ENCODE measurements around the gene TRIM17. TPM values are rescaled to one million over a fixed set of nuclear protein-coding genes. Genes with fewer than 3 reads are reported as not detected.
A peak's percentile ranks its signal among the peaks of the same experiment; 100 is the strongest.

The TRIM17 gene
- polyA plus RNA-seq, 4 donors = 0.48 to 0.59 TPM; not detected in 2

DNA sequence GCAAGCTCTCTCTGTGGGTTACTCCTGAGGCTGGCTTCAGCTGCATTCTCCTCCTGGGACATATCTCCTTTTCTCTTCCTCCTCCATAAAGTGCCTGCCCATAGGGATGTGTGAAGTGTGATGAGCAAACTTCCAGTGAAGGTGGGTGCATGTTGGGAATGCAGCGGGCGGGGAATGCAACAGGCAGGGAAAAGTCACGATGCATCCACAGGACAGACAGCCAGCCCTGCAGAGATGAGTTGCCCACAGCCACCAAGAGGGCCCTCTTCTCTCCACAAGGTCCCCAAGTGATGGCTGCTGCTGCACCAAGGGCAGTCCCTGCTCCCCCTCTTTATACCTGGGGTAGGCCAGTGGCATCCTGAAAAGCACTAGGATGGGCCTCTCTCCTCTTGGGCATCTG, 37.0 kb upstream of the TRIM17 start:
- FAIRE-seq (no peak), DNase-seq (no peak)
- Histone ChIP-seq H3K27ac (ENCODE audit: low read depth in 1 of 3, low read length in 2 of 3) (no peak overlapping the region), H3K27me3 (ENCODE audit: control insufficient read depth in 3 of 3, insufficient read depth in 3 of 3, low read length in 3 of 3) (peaks cover 0 to 1% (median 0%) of the 10 kb centered on the region in 3 donors), H3K4me3 (ENCODE audit: low read depth in 1 of 3, low read length in 3 of 3) (no peak overlapping the region), H3K4me1 (ENCODE audit: control insufficient read depth in 3 of 3, insufficient read depth in 2 of 3, low read depth in 1 of 3, low read length in 2 of 3) (peaks cover 0 to 2% (median 0%) of the 10 kb centered on the region in 3 donors), H3K36me3 (ENCODE audit: control insufficient read depth in 3 of 3, insufficient read depth in 2 of 3, low read depth in 1 of 3, low read length in 3 of 3) (peaks cover 0 to 19% (median 0%) of the 10 kb centered on the region in 3 donors), H3K9me3 (ENCODE audit: control insufficient read depth in 2 of 2, insufficient read depth in 1 of 2, low read depth in 1 of 2, low read length in 1 of 2) (no peaks in the 10 kb centered on the region)
- WGBS, 3 donors = 94 to 97% (median 97%) methylated on average over 3 of the region's 3 CpGs

DNA sequence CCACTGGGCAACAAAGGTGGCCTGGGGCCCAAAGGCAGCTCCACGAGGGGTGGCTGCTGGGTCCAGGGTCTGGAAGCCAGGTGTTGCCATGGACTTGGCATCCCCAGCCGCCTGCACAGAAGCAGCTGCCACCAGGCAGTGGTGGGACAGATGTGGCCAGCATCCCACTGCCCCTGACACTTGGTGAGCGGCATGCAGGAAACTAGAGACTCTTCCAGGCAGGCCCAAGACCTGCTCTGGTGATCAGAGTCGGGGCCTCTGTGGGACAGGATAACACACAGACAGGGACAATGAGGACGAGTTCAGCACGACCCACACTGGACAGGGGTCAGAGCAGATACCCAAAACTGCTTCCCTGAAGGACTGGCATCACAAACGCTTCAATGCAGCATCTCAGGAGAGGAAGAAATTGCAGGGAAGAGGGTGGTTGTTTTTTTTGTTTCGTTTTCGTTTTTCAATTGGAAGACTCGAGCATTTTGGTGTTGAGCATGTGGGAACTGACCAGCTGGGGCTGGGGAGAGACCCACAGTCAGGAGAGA, 36.4 kb upstream of the TRIM17 start:
- 68 to 79% (median 75%) methylated on average over 10 of the region's 10 CpGs for WGBS, 3 donors
- Histone ChIP-seq H3K36me3 (ENCODE audit: control insufficient read depth in 3 of 3, insufficient read depth in 2 of 3, low read depth in 1 of 3, low read length in 3 of 3) (peaks cover 0 to 19% (median 0%) of the 10 kb centered on the region in 3 donors), H3K27ac (ENCODE audit: low read depth in 1 of 3, low read length in 2 of 3) (no peak overlapping the region), H3K4me3 (ENCODE audit: low read depth in 1 of 3, low read length in 3 of 3) (no peak overlapping the region), H3K4me1 (ENCODE audit: control insufficient read depth in 3 of 3, insufficient read depth in 2 of 3, low read depth in 1 of 3, low read length in 2 of 3) (peaks cover 0 to 2% (median 0%) of the 10 kb centered on the region in 3 donors), H3K9me3 (ENCODE audit: control insufficient read depth in 2 of 2, insufficient read depth in 1 of 2, low read depth in 1 of 2, low read length in 1 of 2) (no peaks in the 10 kb centered on the region), H3K27me3 (ENCODE audit: control insufficient read depth in 3 of 3, insufficient read depth in 3 of 3, low read length in 3 of 3) (peaks cover 0 to 1% (median 0%) of the 10 kb centered on the region in 3 donors)
- FAIRE-seq (no peak), DNase-seq (no peak)

DNA sequence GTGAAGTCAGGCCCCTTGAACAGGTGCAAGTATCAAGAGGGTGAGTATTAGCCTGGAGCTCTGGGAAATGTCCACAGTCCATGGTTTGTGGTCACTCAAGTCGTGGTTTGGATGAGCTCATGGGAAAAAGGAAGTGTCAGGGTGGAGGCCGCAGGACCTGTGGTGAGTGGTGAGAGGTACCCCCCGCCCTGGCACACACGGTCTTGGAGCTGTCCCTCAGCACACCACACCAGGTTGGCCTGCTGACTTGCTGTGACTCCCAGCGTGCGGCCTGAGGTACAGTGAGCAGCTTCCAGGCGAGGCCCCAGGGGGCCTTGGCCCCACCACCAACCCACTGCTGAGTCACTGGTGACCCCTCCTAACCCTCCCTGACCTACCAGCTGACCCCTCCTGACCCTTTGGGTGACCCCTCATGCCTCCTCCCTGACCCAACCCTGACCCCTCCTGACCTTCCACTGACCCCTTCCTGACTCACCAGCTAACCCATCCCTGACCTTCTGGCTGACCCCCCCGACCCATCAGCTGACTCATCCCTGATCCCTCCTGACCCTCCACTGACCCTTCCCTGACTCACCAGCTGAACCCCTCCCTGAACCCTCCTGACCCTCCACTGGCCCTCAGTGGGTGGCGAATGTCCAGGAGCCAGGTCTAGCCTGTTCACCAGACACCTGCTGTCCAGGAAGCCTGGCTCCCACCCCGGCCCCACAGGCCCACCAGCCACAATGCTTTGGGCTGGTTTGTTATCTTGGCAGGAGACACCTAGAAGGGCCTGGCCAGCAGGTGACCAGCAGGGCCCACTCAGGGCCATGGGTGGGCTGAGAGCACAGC, 35.7 kb upstream of the TRIM17 start:
- FAIRE-seq = no peak
- Histone ChIP-seq H3K4me1 (ENCODE audit: control insufficient read depth in 3 of 3, insufficient read depth in 2 of 3, low read depth in 1 of 3, low read length in 2 of 3) (peaks cover 0 to 2% (median 0%) of the 10 kb centered on the region in 3 donors), H3K27ac (ENCODE audit: low read depth in 1 of 3, low read length in 2 of 3) (no peak overlapping the region), H3K36me3 (ENCODE audit: control insufficient read depth in 3 of 3, insufficient read depth in 2 of 3, low read depth in 1 of 3, low read length in 3 of 3) (peaks cover 0 to 19% (median 0%) of the 10 kb centered on the region in 3 donors), H3K27me3 (ENCODE audit: control insufficient read depth in 3 of 3, insufficient read depth in 3 of 3, low read length in 3 of 3) (peaks cover 0 to 2% (median 1%) of the 10 kb centered on the region in 3 donors), H3K9me3 (ENCODE audit: control insufficient read depth in 2 of 2, insufficient read depth in 1 of 2, low read depth in 1 of 2, low read length in 1 of 2) (no peaks in the 10 kb centered on the region), H3K4me3 (ENCODE audit: low read depth in 1 of 3, low read length in 3 of 3) (no peak overlapping the region)
- no peak for DNase-seq
- 80 to 87% (median 84%) methylated on average over 10 of the region's 10 CpGs for WGBS, 3 donors

DNA sequence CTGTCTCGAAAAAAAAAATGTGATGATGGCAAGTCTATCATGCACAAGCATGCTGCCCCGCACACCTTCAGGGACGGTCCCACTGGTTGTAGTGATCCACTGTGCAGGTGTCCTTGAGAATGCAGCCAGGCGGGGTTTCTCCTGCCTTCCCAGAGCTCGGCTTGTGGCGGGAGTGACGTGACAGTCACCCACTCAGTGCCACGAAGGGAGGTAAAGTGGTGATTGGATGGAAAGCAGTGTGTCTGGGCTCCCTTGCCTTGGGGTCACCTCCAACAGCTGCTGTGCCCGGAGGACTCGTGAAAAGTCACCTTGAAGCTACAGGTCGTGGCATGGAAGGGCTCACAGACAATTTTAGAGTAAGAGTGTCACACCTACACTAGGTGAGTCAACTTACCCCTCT, 33.5 kb upstream of the TRIM17 start:
- H3K4me1 ChIP-seq (ENCODE audit: control insufficient read depth in 3 of 3, insufficient read depth in 2 of 3, low read depth in 1 of 3, low read length in 2 of 3) = peaks cover 0 to 12% (median 0%) of the 10 kb centered on the region in 3 donors
- DNase-seq (no peak), FAIRE-seq (no peak)
- H3K9me3 ChIP-seq (ENCODE audit: control insufficient read depth in 2 of 2, insufficient read depth in 1 of 2, low read depth in 1 of 2, low read length in 1 of 2) = no peaks in the 10 kb centered on the region
- WGBS, 3 donors = 80 to 87% (median 85%) methylated on average over 11 of the region's 11 CpGs
- H3K36me3 ChIP-seq (ENCODE audit: control insufficient read depth in 3 of 3, insufficient read depth in 2 of 3, low read depth in 1 of 3, low read length in 3 of 3) = peaks cover 0 to 19% (median 0%) of the 10 kb centered on the region in 3 donors
- H3K4me3 ChIP-seq (ENCODE audit: low read depth in 1 of 3, low read length in 3 of 3) = no peak overlapping the region
- H3K27ac ChIP-seq (ENCODE audit: low read depth in 1 of 3, low read length in 2 of 3) = no peak overlapping the region
- H3K27me3 ChIP-seq (ENCODE audit: control insufficient read depth in 3 of 3, insufficient read depth in 3 of 3, low read length in 3 of 3) = peaks cover 0 to 23% (median 4%) of the 10 kb centered on the region in 3 donors

DNA sequence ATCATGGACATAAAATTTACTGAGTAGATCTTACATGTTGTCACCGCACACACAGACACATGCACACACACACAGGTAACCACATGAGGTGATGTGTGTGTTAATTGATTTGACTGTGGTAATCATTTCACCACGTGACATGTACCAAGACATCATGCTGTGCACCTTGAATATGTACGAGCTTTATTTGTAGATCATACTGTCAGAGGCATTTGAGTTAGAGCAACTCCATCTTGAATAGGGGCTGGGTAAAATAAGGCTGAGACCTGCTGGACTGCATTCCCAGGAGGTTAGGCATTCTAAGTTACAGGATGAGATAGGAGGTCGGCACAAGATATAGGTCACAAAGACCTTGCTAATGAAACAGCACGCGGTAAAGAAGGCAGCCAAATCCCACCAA, 31.7 kb upstream of the TRIM17 start:
- peaks cover 0 to 13% (median 0%) of the 10 kb centered on the region in 3 donors for H3K4me1 ChIP-seq (ENCODE audit: control insufficient read depth in 3 of 3, insufficient read depth in 2 of 3, low read depth in 1 of 3, low read length in 2 of 3)
- peaks cover 0 to 11% (median 0%) of the 10 kb centered on the region in 3 donors for H3K36me3 ChIP-seq (ENCODE audit: control insufficient read depth in 3 of 3, insufficient read depth in 2 of 3, low read depth in 1 of 3, low read length in 3 of 3)
- DNase-seq = no peak
- peaks cover 0 to under 1% of the 10 kb centered on the region in 2 donors for H3K9me3 ChIP-seq (ENCODE audit: control insufficient read depth in 2 of 2, insufficient read depth in 1 of 2, low read depth in 1 of 2, low read length in 1 of 2)
- H3K27me3 ChIP-seq (ENCODE audit: control insufficient read depth in 3 of 3, insufficient read depth in 3 of 3, low read length in 3 of 3) = peaks cover 0 to 31% (median 6%) of the 10 kb centered on the region in 3 donors
- WGBS, 3 donors = 78 to 82% (median 81%) methylated on average over 6 of the region's 6 CpGs
- FAIRE-seq = no peak
- H3K27ac ChIP-seq (ENCODE audit: low read depth in 1 of 3, low read length in 2 of 3) = no peak overlapping the region
- no peak overlapping the region for H3K4me3 ChIP-seq (ENCODE audit: low read depth in 1 of 3, low read length in 3 of 3)

DNA sequence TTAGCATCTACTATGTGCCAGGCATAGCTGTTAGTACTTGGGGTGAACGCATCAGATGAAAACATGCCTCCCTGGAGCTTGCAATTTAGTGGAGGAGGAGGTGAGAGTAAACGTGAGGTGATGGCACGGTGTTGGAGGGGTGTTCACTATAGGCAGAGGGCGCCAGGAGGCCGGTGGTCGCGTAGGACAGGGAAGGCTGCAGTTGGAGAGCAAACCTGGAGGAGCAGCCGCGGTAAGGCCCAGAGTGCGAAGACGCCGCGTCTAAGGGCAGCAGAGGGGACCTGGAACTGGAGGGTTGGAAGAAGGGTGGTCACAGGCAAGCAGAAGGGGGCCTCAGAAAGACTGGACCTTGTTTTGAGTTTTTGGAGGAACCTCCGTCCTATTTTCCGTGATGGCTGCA, 30.2 kb upstream of the TRIM17 start:
- Histone ChIP-seq H3K36me3 (ENCODE audit: control insufficient read depth in 3 of 3, insufficient read depth in 2 of 3, low read depth in 1 of 3, low read length in 3 of 3) (peaks cover 0 to 1% (median 0%) of the 10 kb centered on the region in 3 donors), H3K9me3 (ENCODE audit: control insufficient read depth in 2 of 2, insufficient read depth in 1 of 2, low read depth in 1 of 2, low read length in 1 of 2) (peaks cover 0 to 4% of the 10 kb centered on the region in 2 donors), H3K27ac (ENCODE audit: low read depth in 1 of 3, low read length in 2 of 3) (no peak overlapping the region), H3K4me3 (ENCODE audit: low read depth in 1 of 3, low read length in 3 of 3) (no peak overlapping the region), H3K4me1 (ENCODE audit: control insufficient read depth in 3 of 3, insufficient read depth in 2 of 3, low read depth in 1 of 3, low read length in 2 of 3) (peaks cover 0 to 13% (median 0%) of the 10 kb centered on the region in 3 donors), H3K27me3 (ENCODE audit: control insufficient read depth in 3 of 3, insufficient read depth in 3 of 3, low read length in 3 of 3) (peaks cover 0 to 36% (median 8%) of the 10 kb centered on the region in 3 donors)
- no peak for DNase-seq
- no peak for FAIRE-seq
- WGBS, 3 donors = 51 to 69% (median 58%) methylated on average over 15 of the region's 15 CpGs

DNA sequence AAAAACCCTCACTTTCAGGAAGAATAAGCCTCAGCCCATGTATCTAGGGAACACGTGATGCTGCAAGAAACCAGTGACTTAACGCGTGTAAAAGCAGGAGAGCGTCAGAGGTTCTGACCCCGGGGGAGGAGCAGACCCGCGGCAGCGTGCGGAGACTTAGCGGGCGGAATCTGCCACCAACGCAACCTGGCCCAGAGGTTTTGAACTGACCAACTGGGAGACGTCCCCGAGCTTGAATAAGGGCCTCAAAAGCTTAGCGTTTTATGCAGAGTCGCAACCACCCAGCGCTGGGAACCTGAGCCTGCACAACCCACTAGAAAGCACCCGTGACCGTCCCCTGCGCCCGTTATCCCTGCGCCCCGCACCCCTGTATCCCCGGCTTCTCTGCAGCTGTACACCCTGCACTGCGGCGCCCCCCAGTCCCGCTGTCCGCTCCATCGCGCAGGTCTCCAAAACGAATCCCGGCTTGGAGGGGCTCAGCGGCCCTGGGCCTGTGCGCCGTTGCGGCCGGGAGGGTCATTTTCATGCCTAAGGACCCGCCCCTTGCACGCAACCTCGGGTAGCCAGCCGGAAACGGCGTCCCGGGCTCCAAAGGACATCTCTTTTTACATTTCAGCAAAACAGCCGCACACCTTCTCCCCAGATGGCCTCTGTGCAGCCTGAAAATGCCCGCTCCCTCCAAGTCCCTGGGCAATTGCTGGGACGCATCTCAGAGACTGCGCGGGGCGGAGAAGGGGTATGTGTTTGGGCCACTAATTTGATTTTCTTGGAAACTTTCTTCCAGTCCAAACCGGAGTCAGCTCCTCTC, 29.4 kb upstream of the TRIM17 start:
- H3K27ac ChIP-seq (ENCODE audit: low read depth in 1 of 3, low read length in 2 of 3) = no peak overlapping the region
- peaks cover 0 to 41% (median 10%) of the 10 kb centered on the region in 3 donors for H3K27me3 ChIP-seq (ENCODE audit: control insufficient read depth in 3 of 3, insufficient read depth in 3 of 3, low read length in 3 of 3)
- peaks cover 0 to 13% (median 0%) of the 10 kb centered on the region in 3 donors for H3K4me1 ChIP-seq (ENCODE audit: control insufficient read depth in 3 of 3, insufficient read depth in 2 of 3, low read depth in 1 of 3, low read length in 2 of 3)
- DNase-seq (peak in 1 of 2 donors; percentile 62), FAIRE-seq (no peak)
- WGBS, 3 donors = 6 to 10% (median 7%) methylated on average over 47 to 51 of the region's 51 CpGs
- peaks cover 0 to 4% of the 10 kb centered on the region in 2 donors for H3K9me3 ChIP-seq (ENCODE audit: control insufficient read depth in 2 of 2, insufficient read depth in 1 of 2, low read depth in 1 of 2, low read length in 1 of 2)
- no peaks in the 10 kb centered on the region for H3K36me3 ChIP-seq (ENCODE audit: control insufficient read depth in 3 of 3, insufficient read depth in 2 of 3, low read depth in 1 of 3, low read length in 3 of 3)
- H3K4me3 ChIP-seq (ENCODE audit: low read depth in 1 of 3, low read length in 3 of 3) = peak overlapping the region in 2 of 3 donors; percentile 17 to 47

DNA sequence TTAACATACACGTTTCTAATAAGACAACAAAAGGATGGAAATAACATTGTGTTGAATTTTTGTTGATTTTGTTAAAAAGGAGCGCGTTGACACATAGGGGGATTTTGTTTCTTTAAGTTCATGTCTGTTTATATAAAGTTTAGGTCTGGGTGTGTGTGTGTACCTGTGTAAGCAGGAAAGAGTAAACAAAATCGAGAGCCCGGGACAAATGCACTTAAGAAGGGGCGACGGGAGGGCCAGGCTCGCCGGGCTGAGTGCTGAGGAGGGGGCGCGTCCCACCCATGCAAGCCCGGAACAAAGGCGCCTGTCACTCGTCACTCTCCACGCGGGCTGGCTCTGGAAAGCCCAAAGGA, 28.8 kb upstream of the TRIM17 start:
- 5 to 7% (median 6%) methylated on average over 16 of the region's 16 CpGs for whole genome bisulfite sequencing, 3 donors
- peaks cover 0 to 47% (median 13%) of the 10 kb centered on the region in 3 donors for H3K27me3 ChIP-seq (ENCODE audit: control insufficient read depth in 3 of 3, insufficient read depth in 3 of 3, low read length in 3 of 3)
- FAIRE-seq = no peak

More for the DNA sequence above, 28.8 kb upstream of the TRIM17 start:
- Histone ChIP-seq H3K4me1 (ENCODE audit: control insufficient read depth in 3 of 3, insufficient read depth in 2 of 3, low read depth in 1 of 3, low read length in 2 of 3) (peaks cover 0 to 13% (median 0%) of the 10 kb centered on the region in 3 donors), H3K27ac (ENCODE audit: low read depth in 1 of 3, low read length in 2 of 3) (no peak overlapping the region), H3K9me3 (ENCODE audit: control insufficient read depth in 2 of 2, insufficient read depth in 1 of 2, low read depth in 1 of 2, low read length in 1 of 2) (peaks cover 0 to 4% of the 10 kb centered on the region in 2 donors), H3K36me3 (ENCODE audit: control insufficient read depth in 3 of 3, insufficient read depth in 2 of 3, low read depth in 1 of 3, low read length in 3 of 3) (no peaks in the 10 kb centered on the region), H3K4me3 (ENCODE audit: low read depth in 1 of 3, low read length in 3 of 3) (peak overlapping the region in 2 of 3 donors; percentile 17 to 47)
- DNase-seq = no peak
